ENCODE data around the gene KIFAP3.
"Not testable (repeated sequence)": the region's sequence is repeated elsewhere in the genome, so short reads cannot be mapped to it uniquely, and the experiment has no call there.

The KIFAP3 gene

DNA sequence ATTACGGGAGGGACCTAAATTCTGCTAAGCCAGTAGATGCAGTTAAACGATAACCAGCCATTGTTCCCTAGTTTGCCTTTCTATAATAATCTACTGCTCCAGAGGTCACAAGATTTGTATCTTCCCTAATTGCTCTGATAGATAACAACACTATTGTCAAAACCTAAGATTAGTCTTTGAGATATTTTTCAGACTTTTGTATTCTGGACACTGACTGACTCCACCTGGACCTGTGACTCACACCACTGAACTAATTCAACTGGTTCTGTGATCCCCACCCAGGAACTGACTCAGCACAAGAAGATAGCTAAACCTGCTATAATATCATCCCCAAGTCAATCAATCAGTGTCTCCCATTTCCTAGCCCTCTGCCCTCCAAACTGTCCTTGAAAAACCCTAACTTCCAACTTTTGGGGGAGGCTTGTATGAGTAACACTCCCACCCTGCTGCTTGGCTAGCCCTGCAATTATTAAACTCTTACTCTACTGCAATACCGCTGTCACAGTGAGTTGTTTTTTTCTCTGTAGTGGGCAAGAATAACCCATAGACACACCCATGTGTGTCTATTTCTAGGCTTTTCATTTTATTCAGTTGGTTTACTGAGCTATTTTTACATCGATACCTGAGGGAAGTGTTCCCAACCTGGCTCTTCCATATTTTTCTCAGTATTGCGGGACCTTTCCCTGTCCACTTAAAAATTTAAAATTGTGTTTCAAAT lies 11.2 kb downstream of the KIFAP3 start:
- DNase-seq (ENCODE audit: low read depth in 2 of 3, low spot score in 2 of 3): no peak

DNA sequence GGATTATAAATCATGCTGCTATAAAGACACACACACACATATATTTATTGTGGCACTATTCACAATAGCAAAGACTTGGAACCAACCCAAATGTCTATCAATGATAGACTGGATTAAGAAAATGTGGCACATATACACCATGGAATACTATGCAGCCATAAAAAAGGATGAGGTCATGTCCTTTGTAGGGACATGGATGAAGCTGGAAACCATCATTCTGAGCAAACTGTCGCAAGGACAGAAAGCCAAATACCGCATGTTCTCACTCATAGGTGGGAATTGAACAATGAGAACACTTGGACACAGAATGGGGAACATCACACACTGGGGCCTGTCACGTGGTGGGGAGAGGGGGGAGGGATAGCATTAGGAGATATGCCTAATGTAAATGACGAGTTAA lies 12.8 kb downstream of the KIFAP3 start:
- not testable (repeated sequence) for DNase-seq (ENCODE audit: low read depth in 2 of 3, low spot score in 2 of 3)

DNA sequence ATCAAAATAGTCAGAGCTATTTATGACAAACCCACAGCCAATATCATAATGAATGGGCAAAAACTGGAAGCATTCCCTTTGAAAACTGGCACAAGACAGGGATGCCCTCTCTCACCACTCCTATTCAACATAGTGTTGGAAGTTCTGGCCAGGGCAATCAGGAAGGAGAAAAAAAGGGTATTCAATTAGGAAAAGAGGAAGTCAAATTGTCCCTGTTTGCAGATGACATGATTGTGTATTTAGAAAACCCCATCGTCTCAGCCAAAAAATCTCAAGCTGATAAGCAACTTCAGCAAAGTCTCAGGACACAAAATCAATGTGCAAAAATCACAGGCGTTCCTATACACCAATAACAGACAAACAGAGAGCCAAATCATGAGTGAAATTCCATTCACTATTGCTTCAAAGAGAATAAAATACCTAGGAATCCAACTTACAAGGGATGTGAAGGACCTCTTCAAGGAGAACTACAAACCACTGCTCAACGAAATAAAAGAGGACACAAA lies 14.4 kb downstream of the KIFAP3 start:
- DNase-seq (ENCODE audit: low read depth in 2 of 3, low spot score in 2 of 3): not testable (repeated sequence)

DNA sequence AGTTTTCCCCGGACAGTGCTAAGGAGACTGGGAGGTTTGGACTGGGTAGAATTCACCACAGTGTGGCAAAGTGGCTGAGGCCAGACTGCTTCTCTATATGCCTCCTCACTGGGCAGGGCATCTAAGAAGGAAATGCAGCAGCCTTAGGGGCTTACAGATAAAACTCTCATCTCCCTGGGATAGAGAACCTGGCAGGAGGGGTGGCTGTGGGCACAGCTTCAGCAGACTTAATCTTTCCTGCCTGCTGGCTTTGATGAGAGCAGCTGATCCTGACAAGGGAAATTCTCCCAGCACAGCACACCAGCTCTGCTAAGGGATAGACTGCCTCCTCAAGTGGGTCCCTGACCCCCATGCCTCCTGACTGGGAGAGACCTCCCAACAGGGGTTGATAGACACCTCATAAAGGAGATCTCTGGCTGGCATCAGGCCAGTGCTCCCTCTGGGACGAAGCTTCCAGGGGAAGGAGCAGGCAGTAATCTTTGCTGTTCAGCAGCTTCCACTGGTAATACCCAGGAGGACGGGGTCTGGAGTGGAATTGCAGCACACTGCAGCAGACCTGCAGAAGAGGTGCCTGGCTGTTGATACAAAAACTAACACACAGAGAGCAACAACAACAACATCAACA lies 25.2 kb downstream of the KIFAP3 start:
- no peak for DNase-seq (ENCODE audit: low read depth in 2 of 3, low spot score in 2 of 3)

DNA sequence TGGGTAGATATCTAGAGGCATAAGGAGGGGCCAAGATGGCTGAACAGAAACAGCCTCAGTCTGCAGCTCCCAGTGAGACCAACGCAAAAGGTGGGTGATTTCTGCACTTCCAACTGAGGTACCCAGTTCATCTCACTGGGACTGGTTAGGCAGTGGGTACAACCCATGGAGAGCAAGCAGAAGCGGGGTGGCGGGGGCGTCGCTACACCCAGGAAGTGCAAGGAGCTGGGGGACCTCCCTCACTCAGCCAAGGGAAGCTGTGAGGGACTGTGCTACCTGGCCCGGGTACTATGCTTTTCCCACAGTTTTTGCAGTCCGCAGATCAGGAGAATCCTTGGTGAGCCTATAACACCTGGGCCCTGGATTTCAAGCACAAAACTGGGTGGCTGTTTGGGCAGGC lies 26.0 kb downstream of the KIFAP3 start:
- DNase-seq (ENCODE audit: low read depth in 2 of 3, low spot score in 2 of 3): no peak

DNA sequence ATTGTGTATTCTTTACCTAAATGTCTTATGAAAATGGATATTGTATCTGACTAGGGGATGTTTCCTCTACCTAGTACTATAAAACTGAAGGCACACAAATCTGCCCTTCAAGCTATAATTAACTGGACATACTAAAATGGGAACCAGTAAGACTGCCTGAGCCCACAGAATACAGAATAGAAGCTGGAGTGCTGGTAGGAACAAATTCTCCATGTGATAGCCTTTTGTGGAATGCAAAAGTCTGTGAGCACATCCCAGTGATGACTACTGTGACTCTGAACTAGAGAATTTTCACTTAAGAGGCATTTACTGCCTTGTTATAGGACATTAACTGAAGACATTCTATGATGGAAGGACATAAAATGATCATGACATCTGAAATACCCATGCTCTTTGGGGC lies 30.3 kb downstream of the KIFAP3 start:
- no peak for DNase-seq (ENCODE audit: low read depth in 2 of 3, low spot score in 2 of 3)

DNA sequence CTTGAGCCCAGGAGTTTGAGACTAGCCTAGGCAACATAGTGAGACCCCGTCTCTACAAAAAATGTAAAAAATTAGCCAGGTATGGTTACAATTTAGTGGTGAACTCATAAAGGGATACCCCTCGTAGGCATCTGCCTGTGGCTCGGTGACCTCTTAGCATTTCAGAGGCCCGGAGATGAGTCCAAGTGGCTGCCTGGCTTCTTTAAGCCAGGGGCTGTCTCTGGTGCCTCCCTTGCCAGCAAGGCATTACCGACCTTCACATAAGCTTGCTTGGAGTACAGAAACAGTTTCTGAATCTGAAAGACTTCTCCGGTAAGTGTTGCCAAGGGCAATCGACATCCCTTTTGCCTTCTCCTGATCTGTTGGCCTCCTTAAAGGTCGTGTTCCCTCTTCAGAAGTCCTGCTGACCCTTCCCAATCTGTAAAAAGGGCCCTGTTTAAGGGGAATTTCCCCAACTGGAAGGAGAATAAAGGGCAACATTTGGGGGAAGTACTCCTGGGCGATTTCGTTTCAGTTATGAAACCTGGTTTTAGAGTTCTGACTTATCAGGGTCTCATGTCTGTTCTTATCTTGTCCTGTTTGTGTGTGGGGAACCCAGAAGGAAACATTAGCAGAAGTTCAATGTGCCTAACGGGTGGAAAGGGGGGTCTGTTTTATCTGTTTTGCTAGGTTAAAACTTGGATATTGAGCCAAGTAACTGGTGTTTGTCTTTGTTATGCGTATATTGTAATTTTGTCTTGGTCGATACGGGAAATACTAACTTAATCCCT lies 32.9 kb downstream of the KIFAP3 start:
- DNase-seq (ENCODE audit: low read depth in 2 of 3, low spot score in 2 of 3): no peak

DNA sequence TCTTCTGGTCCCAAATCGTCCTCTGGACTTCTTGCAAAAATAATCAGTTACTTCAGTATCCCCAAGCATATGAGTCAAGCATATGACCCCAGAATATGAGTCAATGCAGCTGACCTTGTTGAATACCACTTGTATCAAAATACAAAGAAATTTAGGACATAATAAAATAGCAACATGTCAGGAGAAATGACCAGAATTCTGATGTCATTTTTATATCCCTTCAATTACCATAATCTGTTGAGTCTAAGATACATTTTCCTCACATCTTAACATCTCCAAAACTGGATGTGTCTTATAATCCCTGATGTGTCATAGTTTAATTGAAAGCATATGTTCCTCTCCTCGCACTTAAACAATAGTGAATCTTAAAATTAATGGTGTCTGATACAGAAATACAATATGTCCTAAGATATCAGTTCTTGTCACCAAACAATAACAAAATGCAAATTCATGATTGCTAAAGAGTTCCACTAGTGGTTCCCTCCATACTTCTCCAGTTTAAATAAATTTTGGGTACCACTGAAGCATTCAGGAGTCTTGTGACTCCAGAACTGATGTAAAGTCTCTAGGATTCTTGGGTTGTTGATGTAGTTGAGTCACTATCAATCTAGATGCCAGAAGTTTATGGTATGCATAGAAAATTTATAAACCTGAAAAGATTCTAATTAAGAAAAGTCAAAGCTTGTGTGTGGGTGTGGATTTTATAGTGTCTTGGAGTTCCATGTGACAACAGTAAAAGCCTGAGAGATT lies 41.8 kb downstream of the KIFAP3 start:
- no peak for DNase-seq (ENCODE audit: low read depth in 2 of 3, low spot score in 2 of 3)

DNA sequence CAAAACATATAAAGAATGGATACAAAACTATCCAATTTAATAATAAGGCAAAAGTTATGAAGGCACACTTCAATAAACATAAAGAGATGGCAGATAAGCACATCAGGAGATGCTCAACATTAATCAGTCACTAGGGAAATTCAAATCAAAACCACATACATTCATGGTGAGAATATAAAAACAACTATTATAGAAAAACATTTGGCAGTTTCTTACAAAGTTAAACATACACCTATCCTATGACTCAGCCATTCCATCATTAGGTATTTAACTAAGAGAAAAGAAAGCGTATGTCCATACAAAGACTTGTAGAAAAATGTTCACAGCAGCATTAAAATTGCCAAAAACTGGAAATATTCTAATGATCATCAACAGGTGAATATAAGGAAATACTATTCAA lies 44.3 kb downstream of the KIFAP3 start:
- no peak for DNase-seq (ENCODE audit: low read depth in 2 of 3, low spot score in 2 of 3)

DNA sequence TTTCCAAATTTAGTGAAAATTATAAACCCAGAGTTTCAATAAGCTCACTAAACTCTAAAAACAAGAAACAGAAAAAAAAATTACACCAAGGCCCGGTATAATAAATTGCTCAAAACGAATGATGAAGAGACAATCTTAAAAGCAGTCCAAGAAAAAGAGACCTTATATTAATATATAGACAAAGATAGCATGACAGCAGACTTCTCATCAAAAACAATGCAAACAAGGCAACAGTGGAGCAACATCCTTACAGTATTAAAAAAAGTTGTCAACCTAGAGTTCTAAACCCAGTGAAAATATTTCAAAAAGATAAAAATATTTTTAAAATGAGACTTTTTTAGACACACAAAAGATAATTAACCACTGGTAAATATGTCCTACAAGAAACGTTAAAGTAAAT lies 46.7 kb downstream of the KIFAP3 start:
- no peak for DNase-seq (ENCODE audit: low read depth in 2 of 3, low spot score in 2 of 3)

DNA sequence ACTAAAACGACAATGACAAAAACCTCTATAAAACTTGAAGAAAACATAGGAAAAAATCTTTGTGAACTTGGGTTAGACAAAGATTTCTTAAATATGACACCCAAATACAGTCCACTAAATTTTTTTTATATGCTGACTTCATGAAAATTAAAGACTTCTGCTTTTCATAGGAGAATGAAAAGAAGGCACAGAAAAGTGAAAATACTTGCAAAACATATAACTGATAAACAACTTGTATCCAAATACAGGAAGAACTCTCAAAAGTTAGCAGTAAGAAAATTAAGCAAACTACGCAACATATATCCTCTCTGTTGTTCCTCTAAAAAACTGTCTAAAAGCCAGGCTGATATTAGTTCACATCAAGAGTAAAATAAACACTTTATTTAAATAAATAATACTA lies 53.6 kb downstream of the KIFAP3 start:
- no peak for DNase-seq (ENCODE audit: low read depth in 2 of 3, low spot score in 2 of 3)

DNA sequence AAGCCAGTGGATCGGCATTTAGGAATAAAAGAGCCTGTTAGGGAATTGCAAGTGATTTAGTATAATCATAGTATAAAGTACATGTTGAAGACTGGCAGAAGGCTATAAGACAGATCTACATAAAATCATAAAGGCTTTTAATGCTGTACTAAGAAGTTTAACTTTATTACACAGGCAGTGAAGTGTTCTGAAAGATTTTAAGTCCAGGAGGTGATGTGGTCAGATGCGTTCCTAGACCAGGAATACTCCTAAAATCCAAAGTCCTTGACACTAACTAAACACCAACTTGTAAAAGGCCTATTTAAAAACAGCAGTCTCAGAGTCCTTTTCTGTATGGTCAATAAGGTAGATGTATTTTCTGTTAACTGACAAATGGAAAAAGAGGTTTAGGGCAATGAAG lies 57.0 kb downstream of the KIFAP3 start:
- DNase-seq (ENCODE audit: low read depth in 2 of 3, low spot score in 2 of 3): no peak

DNA sequence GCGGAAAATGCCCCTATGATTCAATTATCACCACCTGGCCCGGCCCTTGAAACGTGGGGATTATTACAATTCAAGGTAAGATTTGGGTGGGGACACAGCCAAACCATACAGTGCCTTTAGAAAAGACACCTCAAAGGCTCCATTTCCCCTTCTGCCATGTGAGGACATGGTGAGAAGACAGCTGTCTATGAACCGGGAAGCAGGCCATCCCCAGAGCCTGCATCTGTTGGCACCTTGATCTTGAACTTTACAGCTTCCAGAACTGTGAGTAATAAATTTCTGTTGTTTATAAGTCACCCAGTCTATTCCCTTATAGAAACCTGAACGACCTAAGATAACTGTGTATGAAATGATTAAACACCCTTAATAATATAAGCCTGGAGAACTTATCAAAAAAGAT lies 61.6 kb downstream of the KIFAP3 start:
- no peak for DNase-seq (ENCODE audit: low read depth in 2 of 3, low spot score in 2 of 3)

DNA sequence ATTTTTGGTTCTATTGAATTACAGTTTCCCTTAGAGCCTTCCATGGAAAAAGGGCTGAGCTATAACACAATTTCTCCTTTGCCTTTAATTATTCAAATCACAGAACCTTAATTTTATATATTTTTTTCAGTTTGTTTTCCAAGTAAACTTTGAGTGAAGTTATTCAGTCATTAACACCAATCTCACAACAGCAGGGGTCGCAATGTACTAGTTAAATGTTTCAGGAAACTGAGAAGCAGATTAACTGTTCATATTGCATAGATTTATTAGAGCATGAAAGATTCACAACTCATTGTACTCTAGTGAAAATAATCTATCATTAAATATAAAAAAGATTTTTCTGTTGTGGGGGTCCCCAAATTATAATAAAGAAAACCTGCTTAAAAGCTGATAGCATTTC lies 64.1 kb downstream of the KIFAP3 start:
- DNase-seq (ENCODE audit: low read depth in 2 of 3, low spot score in 2 of 3): no peak

DNA sequence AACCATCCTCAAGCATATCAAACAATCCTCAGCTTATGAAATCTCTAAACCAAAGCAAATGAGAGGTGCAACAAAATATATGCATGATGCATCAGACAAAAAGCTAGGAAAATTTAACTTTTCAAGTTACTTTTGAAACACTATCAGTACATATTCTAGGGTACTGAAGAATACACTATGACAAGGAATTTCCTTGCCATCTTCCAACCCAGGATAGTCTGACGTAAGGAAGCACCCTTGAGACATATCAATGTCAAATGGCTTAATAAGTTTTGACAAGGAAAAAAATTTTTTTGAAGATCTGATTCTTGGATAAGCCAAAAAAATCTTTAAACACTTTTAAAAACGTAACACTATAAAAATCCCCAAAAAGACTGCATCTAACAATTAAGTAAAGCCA lies 64.9 kb downstream of the KIFAP3 start:
- no peak for DNase-seq (ENCODE audit: low read depth in 2 of 3, low spot score in 2 of 3)

DNA sequence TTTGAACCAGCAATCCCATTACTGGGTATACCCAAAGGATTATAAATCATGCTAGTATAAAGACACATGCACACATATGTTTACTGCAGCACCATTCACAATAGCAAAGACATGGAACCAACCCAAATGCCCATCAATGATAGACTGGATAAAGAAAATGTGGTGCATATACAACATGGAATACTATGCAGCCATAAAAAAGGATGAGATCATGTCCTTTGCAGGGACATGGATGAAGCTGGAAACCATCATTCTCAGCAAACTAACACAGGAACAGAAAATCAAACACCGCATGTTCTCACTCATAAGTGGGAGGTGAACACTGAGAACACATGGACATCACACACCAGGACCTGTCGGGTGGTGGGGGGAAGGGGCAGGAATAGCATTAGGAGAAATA lies 65.8 kb downstream of the KIFAP3 start:
- DNase-seq (ENCODE audit: low read depth in 2 of 3, low spot score in 2 of 3): not testable (repeated sequence)

DNA sequence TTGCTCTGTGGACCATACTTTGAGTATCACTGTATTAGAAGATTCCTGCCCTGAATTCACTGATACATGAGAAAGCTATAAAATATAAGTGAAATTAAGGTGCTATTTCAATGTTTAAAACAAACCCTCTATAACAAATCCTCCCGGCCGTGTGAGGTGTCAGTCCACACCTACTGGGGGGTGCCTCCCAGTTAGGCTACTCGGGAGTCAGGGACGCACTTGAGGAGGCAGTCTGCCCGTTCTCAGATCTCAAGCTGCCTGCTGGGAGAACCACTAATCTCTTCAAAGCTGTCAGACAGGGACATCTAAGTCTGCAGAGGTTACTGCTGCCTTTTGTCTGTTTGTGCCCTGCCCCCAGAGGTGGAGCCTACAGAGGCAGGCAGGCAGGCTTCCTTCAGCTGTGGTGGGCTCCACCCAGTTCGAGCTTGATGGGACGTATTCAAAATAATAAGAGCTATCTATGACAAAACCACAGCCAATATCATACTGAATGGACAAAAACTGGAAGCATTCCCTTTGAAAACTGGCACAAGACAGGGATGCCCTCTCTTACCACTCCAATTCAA lies 71.1 kb downstream of the KIFAP3 start:
- DNase-seq (ENCODE audit: low read depth in 2 of 3, low spot score in 2 of 3): not testable (repeated sequence)

DNA sequence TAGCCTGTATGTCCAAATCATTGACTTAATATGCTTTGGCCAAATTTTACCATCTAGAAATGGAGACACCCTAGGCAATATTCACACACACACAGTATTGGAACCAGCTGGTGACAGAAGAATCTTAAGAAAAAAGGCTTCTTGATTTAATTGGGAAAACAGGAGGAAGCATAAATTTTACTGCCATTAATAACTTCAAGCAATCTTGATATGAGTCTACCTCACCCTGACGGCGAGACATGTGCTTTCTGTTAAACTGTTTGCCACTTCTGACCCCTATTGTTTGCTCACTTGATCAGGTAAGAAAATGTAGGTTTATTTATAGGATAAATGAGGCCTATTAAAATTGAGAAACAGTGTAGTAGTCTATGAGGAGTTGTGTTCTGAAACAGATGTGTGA lies 73.2 kb downstream of the KIFAP3 start:
- no peak for DNase-seq (ENCODE audit: low read depth in 2 of 3, low spot score in 2 of 3)

DNA sequence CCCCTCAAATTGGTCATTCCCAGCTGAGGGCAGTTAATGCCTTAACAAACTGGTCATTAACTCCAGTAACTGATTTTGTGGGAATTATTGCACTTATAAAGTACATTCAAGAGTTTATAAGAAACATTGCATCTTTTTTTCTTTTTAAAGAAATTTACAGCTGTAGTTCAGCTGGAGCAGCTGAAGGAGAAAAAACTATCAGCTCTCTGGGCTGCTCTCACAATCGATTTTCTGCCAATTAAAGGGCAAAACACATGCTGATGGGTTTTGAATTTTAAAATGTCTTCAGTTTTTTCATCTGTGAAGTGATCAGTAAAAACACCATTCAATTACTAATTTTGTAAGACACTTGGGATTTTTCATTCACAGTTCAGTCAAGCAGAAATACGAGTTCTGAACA lies 74.7 kb downstream of the KIFAP3 start:
- DNase-seq (ENCODE audit: low read depth in 2 of 3, low spot score in 2 of 3): no peak

DNA sequence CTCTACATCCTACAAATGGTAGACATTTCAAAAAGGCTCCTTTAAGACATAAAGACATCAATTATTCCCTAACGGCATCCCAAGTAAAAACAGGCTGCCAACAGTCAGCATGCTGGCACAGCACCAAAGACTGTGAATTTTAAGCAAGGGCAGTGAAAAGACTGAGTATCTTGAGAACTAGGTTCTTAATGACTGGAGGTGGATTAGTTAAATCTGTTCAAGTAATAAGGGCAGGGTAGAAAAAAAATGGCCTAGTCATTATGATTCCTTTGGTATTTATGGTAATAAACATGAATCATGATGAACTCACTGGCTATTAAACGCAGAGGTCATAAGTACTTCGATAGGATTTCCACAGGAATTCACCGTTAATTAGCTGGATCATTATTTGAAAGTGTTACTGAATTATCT lies 75.2 kb downstream of the KIFAP3 start:
- no peak for DNase-seq (ENCODE audit: low read depth in 2 of 3, low spot score in 2 of 3)

DNA sequence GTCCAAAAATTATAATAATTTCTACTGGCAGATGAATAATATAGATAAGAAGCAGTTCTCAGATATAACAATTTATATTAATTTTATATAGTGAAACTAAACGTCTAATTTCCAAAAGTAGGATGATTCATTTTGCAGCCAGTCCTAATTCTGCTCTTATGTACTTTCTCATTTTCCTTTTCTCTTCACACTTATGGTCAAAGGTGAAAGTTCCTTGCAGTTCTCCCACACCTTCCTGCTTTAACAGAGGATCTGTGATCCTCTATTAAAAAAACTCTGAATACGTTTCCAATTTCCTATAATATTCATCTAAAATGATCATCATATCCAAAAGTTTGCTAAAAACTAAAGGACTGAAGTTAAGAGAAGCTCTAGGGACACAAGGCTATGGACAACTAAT lies 78.5 kb downstream of the KIFAP3 start:
- DNase-seq (ENCODE audit: low read depth in 2 of 3, low spot score in 2 of 3): no peak
